H9 (cell line): ENCODE measurements around the gene SLIT1. TPM values are rescaled to one million over a fixed set of nuclear protein-coding genes. Genes with fewer than 3 reads are reported as not detected.
A peak's percentile ranks its signal among the peaks of the same experiment; 100 is the strongest.

ENCODE experiments used
- DNase-seq: peaks from one replicate; pipeline ENCODE4 v3.0.0-alpha.2; 2017
- H2AFZ ChIP-seq: one replicate; pipeline ENCODE4 v1.6.1; 2013; ENCODE audit warnings: mild to moderate bottlenecking, low read length, control low read depth, moderate library complexity
- H2AK5ac ChIP-seq: 2 replicates; pipeline ENCODE4 v1.6.1; 2013; ENCODE audit warnings: low read length, control low read depth, mixed read lengths; ENCODE audit not compliant: insufficient read length
- H2BK120ac ChIP-seq: one replicate; pipeline ENCODE4 v1.6.1; 2013; ENCODE audit warnings: low read depth, mild to moderate bottlenecking, low read length, control low read depth, inconsistent platforms; ENCODE audit not compliant: poor library complexity, severe bottlenecking
- H2BK12ac ChIP-seq: 2 replicates; pipeline ENCODE4 v1.6.1; 2013; ENCODE audit warnings: low read length, control low read depth, mixed read lengths, low read depth; ENCODE audit not compliant: insufficient read length
- H2BK15ac ChIP-seq: 2 replicates; pipeline ENCODE4 v1.6.1; 2013; ENCODE audit warnings: low read depth, low read length, control low read depth
- H2BK20ac ChIP-seq: one replicate; pipeline ENCODE4 v1.6.1; 2013; ENCODE audit warnings: low read depth, mild to moderate bottlenecking, low read length, control low read depth, inconsistent platforms; ENCODE audit not compliant: poor library complexity, severe bottlenecking
- H2BK5ac ChIP-seq: 2 replicates; pipeline ENCODE4 v1.6.1; 2013; ENCODE audit warnings: low read length, control low read depth, mixed read lengths; ENCODE audit not compliant: insufficient read length
- H3K14ac ChIP-seq: 2 replicates; pipeline ENCODE4 v1.6.1; 2013; ENCODE audit warnings: low read length, control low read depth; ENCODE audit not compliant: insufficient read depth
- H3K18ac ChIP-seq: 2 replicates; pipeline ENCODE4 v1.6.1; 2013; ENCODE audit warnings: low read depth, mild to moderate bottlenecking, mixed read lengths, low read length, control low read depth; ENCODE audit not compliant: insufficient read length
- H3K23ac ChIP-seq: 2 replicates; pipeline ENCODE4 v1.6.1; 2013; ENCODE audit warnings: low read length, control low read depth, mixed read lengths, low read depth; ENCODE audit not compliant: insufficient read length
- H3K23me2 ChIP-seq: 2 replicates; pipeline ENCODE4 v1.6.1; 2013; ENCODE audit warnings: low read depth, mild to moderate bottlenecking, mixed read lengths, low read length, control low read depth; ENCODE audit not compliant: insufficient read length, poor library complexity, severe bottlenecking
- H3K27ac ChIP-seq: 2 replicates; pipeline ENCODE4 v1.5.1; 2013; ENCODE audit warnings: low read length, control low read depth, mixed read lengths, low read depth; ENCODE audit not compliant: insufficient read length
- H3K27me3 ChIP-seq: 2 replicates; pipeline ENCODE4 v1.6.1; 2013; ENCODE audit warnings: low read length, control low read depth, inconsistent platforms; ENCODE audit not compliant: insufficient read depth
- H3K4ac ChIP-seq: 2 replicates; pipeline ENCODE4 v1.6.1; 2013; ENCODE audit warnings: low read depth, mild to moderate bottlenecking, control low read depth, inconsistent platforms, low read length, moderate library complexity
- H3K4me1 ChIP-seq: 2 replicates; pipeline ENCODE4 v1.6.1; 2013; ENCODE audit warnings: low read length, control low read depth, inconsistent platforms; ENCODE audit not compliant: insufficient read depth
- H3K4me2 ChIP-seq: 2 replicates; pipeline ENCODE4 v1.6.1; 2013; ENCODE audit warnings: low read length, control low read depth, mixed read lengths; ENCODE audit not compliant: insufficient read length, insufficient read depth
- H3K56ac ChIP-seq: 2 replicates; pipeline ENCODE4 v1.6.1; 2013; ENCODE audit warnings: low read depth, mild to moderate bottlenecking, mixed read lengths, low read length, control low read depth; ENCODE audit not compliant: insufficient read length
- H3K79me1 ChIP-seq: 2 replicates; pipeline ENCODE4 v1.6.1; 2013; ENCODE audit warnings: low read depth, mild to moderate bottlenecking, moderate library complexity, low read length, control low read depth, inconsistent platforms; ENCODE audit not compliant: insufficient read depth, poor library complexity, severe bottlenecking
- H3K79me2 ChIP-seq: 2 replicates; pipeline ENCODE4 v1.6.1; 2013; ENCODE audit warnings: low read length, control low read depth, inconsistent platforms; ENCODE audit not compliant: insufficient read depth
- H3K9ac ChIP-seq: 2 replicates; pipeline ENCODE4 v1.6.1; 2013; ENCODE audit warnings: low read length, control low read depth, mixed read lengths; ENCODE audit not compliant: insufficient read length; ENCODE audit errors: extremely low read depth
- H3K9me3 ChIP-seq: one replicate; pipeline ENCODE4 v1.6.1; 2013; ENCODE audit warnings: low read depth, low read length, inconsistent platforms; ENCODE audit not compliant: control insufficient read depth
- H3T11ph ChIP-seq: one replicate; pipeline ENCODE4 v1.6.1; 2013; ENCODE audit warnings: mild to moderate bottlenecking, low read length, control low read depth, inconsistent platforms
- H4K20me1 ChIP-seq: one replicate; pipeline ENCODE4 v1.6.1; 2013; ENCODE audit not compliant: control insufficient read depth, insufficient read length, insufficient read depth
- H4K5ac ChIP-seq: 2 replicates; pipeline ENCODE4 v1.6.1; 2013; ENCODE audit warnings: low read depth, mild to moderate bottlenecking, mixed read lengths, low read length, control low read depth; ENCODE audit not compliant: insufficient read length
- H4K8ac ChIP-seq: replicated peaks from 2 replicates; pipeline ENCODE4 v1.6.1; 2013; ENCODE audit warnings: low read length, control low read depth, mixed read lengths, low read depth; ENCODE audit not compliant: insufficient read length
- H4K91ac ChIP-seq: 2 replicates; pipeline ENCODE4 v1.6.1; 2013; ENCODE audit warnings: low read depth, mild to moderate bottlenecking, moderate library complexity, mixed read lengths, low read length, control low read depth; ENCODE audit not compliant: insufficient read length
- H3K27ac Mint-ChIP-seq, 3 experiments: 2 replicates in 2 of 3; 3 replicates in 1 of 3; pipeline ENCODE4 v1.8.0; 2020 to 2021; ENCODE audit warnings: mixed read lengths in 3 of 3, mild to moderate bottlenecking in 1 of 3, moderate library complexity in 1 of 3
- H3K27me3 Mint-ChIP-seq: 2 replicates; pipeline ENCODE4 v1.8.0; 2021; ENCODE audit warnings: low read depth, mild to moderate bottlenecking, moderate library complexity, mixed read lengths
- H3K36me3 Mint-ChIP-seq, 3 experiments: 2 replicates in 2 of 3; 3 replicates in 1 of 3; pipeline ENCODE4 v1.8.0; 2020 to 2021; ENCODE audit warnings: low read depth in 3 of 3, mixed read lengths in 3 of 3; ENCODE audit not compliant: insufficient read depth in 1 of 3
- H3K4me1 Mint-ChIP-seq, 2 experiments: 2 replicates each; pipeline ENCODE4 v1.8.0; 2020; ENCODE audit warnings: mixed read lengths in 2 of 2
- H3K4me3 Mint-ChIP-seq, 2 experiments: 2 replicates in 1 of 2; 3 replicates in 1 of 2; pipeline ENCODE4 v1.8.0; 2020 to 2021; ENCODE audit warnings: mild to moderate bottlenecking in 2 of 2, mixed read lengths in 2 of 2, moderate library complexity in 1 of 2
- H3K9me3 Mint-ChIP-seq, 2 experiments: 2 replicates in 1 of 2; 3 replicates in 1 of 2; pipeline ENCODE4 v1.8.0; 2020; ENCODE audit warnings: mild to moderate bottlenecking in 2 of 2, mixed read lengths in 2 of 2, moderate library complexity in 1 of 2
- CTCF ChIP-seq: fragments of 200-600 bp; sonication (generic); conservative IDR thresholded peaks from 3 replicates; pipeline ENCODE4 v1.8.0; 2021; ENCODE audit warnings: antibody characterized with exemption, mild to moderate bottlenecking
- WGBS: extraction: QIAGEN DNeasy Blood & Tissue Kit; methylation state at CpG from one replicate; pipeline ENCODE4 v1.1.7; 2013; ENCODE audit warnings: missing lambda C conversion rate, low lambda C conversion rate, mixed read lengths; ENCODE audit not compliant: insufficient read length; ENCODE audit errors: extremely low coverage; 5-methylcytosine and 5-hydroxymethylcytosine counted together
- total RNA-seq: library from RNA; stranded (reverse); gene quantifications from 2 replicates; pipeline ENCODE4 v1.2.1, GENCODE V29; 2021

SLIT1 gene
- total RNA-seq, 1 experiment from 2014 or later = 0.57 TPM

- WGBS = no CpG with 5 or more reads among the region's 15 CpGs
- Histone ChIP-seq H3K4ac (no peak overlapping the region), H3K79me2 (no peaks in the 10 kb centered on the region), H4K20me1 (no peaks in the 10 kb centered on the region), H4K8ac (no peak overlapping the region), H3K56ac (no peak overlapping the region), H3K18ac (no peak overlapping the region), H3K27me3 (no peaks in the 10 kb centered on the region), H3K9me3 (no peaks in the 10 kb centered on the region), H3K14ac (no peak overlapping the region), H3K27ac (no peak overlapping the region), H2BK20ac (no peak overlapping the region), H3K4me1 (no peaks in the 10 kb centered on the region), H2BK15ac (no peak overlapping the region), H2AK5ac (no peak overlapping the region), H3K4me2 (no peak overlapping the region), H3T11ph (no peak overlapping the region), H2BK120ac (no peak overlapping the region), H4K91ac (no peak overlapping the region), H3K23ac (no peak overlapping the region), H3K9ac (no peak overlapping the region), H4K5ac (no peak overlapping the region), H2BK12ac (no peak overlapping the region), H3K23me2 (no peaks in the 10 kb centered on the region), H2BK5ac (no peak overlapping the region), H2AFZ (no peak overlapping the region), H3K79me1 (no peaks in the 10 kb centered on the region)
- Mint-ChIP-seq H3K36me3 (no peaks in the 10 kb centered on the region), H3K27me3 (no peaks in the 10 kb centered on the region), H3K4me1 (peaks cover 10 to 23% of the 10 kb centered on the region in 2 experiments), H3K27ac (peak overlapping the region in 1 of 3 experiments; percentile 72; a peak in 2 of 7 replicates), H3K4me3 (no peak overlapping the region), H3K9me3 (no peaks in the 10 kb centered on the region)
- TF ChIP-seq CTCF = no peak
- DNase-seq = peak; percentile 20
Measured at GRCh38 chr10:97016728-97017473, 168.9 kb downstream of the SLIT1 start.
